CD4-positive, alpha-beta T cell treated with Interleukin-21 for 1 hour (primary cell): ENCODE results near the gene DDX42.

Source experiments
- DNase-seq: peaks from one replicate; pipeline ENCODE4 v3.0.0-alpha.2; 2020

DDX42 gene

GRCh38 chr17:63823659-63824331 lies 49.8 kb downstream of the DDX42 start:
- DNase-seq, result no peak

- DNase-seq, result no peak
These were observed 50.4 kb downstream of the DDX42 start for GRCh38 chr17:63824362-63824761.

- no peak for DNase-seq
These were observed 52.6 kb downstream of the DDX42 start for GRCh38 chr17:63826468-63827001.

- peak; percentile 96 for DNase-seq
These were observed 53.2 kb downstream of the DDX42 start, which contains the start of the genes FTSJ3 and PSMC5 for GRCh38 chr17:63827002-63827800. TSS of gene FTSJ3 (minus strand) at chr17:63827663. CDS start at chr17:63826902, 761 bp downstream. TSS of gene PSMC5 (plus strand) at chr17:63827431. CDS start at chr17:63827491, 60 bp downstream.

GRCh38 chr17:63827801-63828221 lies 53.8 kb downstream of the DDX42 start:
- no peak for DNase-seq

GRCh38 chr17:63828936-63829335 lies 55.0 kb downstream of the DDX42 start:
- no peak for DNase-seq

- DNase-seq, result no peak
These were observed 56.3 kb downstream of the DDX42 start for GRCh38 chr17:63830278-63830677.

GRCh38 chr17:63830904-63831491 lies 57.0 kb downstream of the DDX42 start:
- no peak for DNase-seq

- DNase-seq, result no peak
These were observed 57.5 kb downstream of the DDX42 start for GRCh38 chr17:63831505-63831904.

- no peak for DNase-seq
These were observed 58.0 kb downstream of the DDX42 start for GRCh38 chr17:63832014-63832413.

- DNase-seq, result no peak
These were observed 58.5 kb downstream of the DDX42 start for GRCh38 chr17:63832455-63832854.

- no peak for DNase-seq
These were observed 59.2 kb downstream of the DDX42 start for GRCh38 chr17:63833026-63833740.

GRCh38 chr17:63833741-63834373 lies 59.9 kb downstream of the DDX42 start:
- DNase-seq, result no peak

- peak; percentile 77 for DNase-seq
These were observed 60.6 kb downstream of the DDX42 start for GRCh38 chr17:63834431-63835166.

GRCh38 chr17:63835167-63835720 lies 61.3 kb downstream of the DDX42 start:
- no peak for DNase-seq

- DNase-seq, result no peak
These were observed 62.8 kb downstream of the DDX42 start for GRCh38 chr17:63836811-63837210.

GRCh38 chr17:63837480-63837879 lies 63.5 kb downstream of the DDX42 start:
- DNase-seq, result no peak

GRCh38 chr17:63837962-63838600 lies 64.1 kb downstream of the DDX42 start:
- DNase-seq, result no peak

- DNase-seq, result no peak
These were observed 64.7 kb downstream of the DDX42 start for GRCh38 chr17:63838631-63839171.

- DNase-seq, result no peak
These were observed 66.8 kb downstream of the DDX42 start for GRCh38 chr17:63840591-63841349.
